ELF-1 (cell line): Measurements from ENCODE around the gene ZNF550.
"Not testable (repeated sequence)": the region's sequence is repeated elsewhere in the genome, so short reads cannot be mapped to it uniquely, and the experiment has no call there.

ENCODE experiments used
- DNase-seq: peaks from one replicate; pipeline ENCODE4 v3.0.0-alpha.2; 2016; ENCODE audit warnings: low read depth, low spot score

Gene ZNF550

DNA sequence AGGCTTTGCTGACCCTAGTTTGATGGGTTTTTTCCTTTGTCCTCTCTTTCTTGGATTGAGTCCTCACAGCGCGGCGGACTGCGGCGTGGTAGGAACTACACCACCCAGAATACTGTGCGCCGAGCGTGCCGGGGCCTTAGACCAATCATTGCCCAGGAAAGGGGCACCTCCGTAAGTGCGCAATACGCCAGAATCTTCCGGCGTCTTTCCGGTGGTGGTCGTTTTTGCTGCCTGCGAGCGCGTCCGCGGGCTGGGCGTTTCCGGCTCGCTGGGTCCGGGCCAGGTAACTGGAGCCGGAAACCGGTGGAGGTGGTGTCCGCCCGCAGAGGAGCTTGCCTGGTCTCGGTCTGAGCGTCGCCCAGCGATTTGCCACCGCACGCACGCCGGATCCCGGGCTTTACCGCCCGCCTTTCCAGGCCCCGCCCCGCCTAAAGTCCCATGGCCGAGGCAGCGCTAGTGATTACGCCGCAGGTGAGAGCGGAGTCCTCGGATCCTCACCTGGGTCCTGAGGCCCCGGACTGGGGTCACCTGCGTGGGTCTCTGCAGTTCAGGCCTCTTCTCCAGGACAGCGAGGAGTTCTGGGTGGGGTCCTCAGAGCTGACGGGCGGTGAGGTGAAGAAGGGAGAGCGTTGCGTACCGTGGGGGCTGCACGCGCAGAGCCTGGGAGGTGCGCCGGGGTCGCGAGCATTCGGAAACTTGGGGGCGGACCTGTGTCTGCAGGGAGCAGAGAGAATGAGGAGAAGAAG is 32.4 kb downstream of the ZNF550 start, which contains the start of gene ZNF549:
Gene ZNF549, plus strand, starts transcription at position 221 of the 746 bp plus-strand sequence. Its CDS starts 218 bp downstream, at position 439.
- peak; percentile 97 for DNase-seq

DNA sequence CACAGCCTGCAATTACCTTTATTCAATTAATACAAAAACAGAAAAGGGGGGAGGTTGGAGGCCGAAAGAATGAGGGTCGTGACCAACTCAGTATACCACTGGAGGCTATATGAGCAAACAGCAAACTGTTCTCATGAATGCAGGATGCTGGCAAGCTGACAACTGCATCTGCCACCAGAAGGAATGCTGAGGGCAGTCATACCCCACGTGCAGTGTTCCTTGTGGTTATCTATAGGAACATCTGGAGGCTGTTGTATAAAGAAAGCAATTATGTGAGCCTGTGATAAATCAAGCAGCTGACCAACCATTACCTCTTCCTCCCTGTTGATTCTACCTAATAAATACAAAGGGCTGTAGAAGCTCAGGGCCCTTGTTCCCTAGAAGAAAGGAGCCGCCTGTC is 41.6 kb downstream of the ZNF550 start:
- DNase-seq: not testable (repeated sequence)

DNA sequence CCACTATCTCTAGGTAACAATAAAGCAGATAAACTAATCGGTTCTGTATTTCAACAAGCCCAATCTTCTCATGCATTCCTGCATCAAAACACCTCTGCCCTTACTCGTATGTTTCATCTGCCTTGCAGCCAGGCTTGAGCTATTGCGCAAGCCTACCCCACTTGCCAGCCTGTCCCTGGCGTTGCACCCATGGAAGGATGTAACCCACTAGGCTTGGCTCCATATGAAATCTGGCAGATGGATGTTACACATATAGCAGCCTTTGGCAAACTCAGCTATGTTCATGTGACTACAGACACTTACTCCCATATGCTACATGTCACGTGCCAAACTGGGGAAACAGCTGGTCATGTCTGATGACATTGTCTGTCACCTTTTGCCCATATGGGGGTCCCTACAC is 44.4 kb downstream of the ZNF550 start:
- no peak for DNase-seq

DNA sequence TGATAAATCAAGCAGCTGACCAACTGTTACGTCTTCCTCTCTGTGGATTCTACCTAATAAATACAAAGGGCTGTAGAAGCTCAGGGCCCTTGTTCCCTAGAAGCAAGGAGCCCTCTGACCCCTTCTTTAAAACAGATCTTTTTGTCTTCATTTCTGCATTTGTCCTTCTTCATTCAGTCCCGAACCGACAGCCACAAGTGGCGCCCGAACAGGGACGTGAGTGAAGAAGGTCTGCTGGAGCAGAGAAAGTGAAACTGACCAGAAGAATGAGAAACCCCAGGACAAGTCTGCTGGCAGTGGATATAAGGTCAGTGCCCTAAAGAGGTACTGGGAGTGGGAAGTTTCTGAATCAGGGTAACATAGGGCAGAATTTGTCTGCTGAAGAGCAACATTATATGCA is 46.8 kb downstream of the ZNF550 start:
- no peak for DNase-seq

DNA sequence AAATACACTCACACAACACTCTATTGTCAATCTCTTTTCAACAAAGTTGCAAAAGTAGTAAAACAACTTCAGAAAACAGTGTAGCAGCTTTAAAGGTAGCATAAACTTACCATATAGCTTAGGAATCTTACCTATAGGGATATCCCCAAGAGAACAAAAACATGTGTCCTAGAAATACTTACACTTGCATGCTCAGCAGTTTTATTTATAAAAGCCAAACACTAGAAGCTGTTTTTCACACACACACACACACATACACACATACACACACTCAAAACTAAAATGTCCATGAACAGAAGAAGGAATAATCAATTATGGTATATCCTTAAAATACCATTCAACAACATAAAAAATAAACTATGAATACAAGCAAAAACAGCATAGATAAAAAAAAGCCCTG is 48.2 kb downstream of the ZNF550 start:
- no peak for DNase-seq

DNA sequence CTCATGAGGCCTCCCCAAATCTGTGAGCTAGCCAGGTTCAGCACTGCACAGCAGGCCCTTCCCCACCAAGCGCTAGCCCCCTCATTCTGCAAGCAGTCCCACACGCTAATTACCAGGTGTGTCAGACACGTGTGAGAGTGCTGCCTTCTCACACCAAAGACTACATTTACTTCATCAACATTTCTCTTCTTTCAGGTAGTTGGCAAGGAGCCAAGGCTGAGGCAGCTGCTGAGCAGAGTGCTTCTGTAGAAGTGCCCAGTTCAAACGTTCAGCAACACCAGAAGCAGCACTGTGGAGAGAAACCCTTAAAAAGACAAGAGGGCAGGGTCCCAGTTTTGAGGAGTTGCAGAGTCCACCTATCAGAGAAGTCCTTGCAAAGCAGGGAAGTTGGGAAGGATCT is 53.5 kb downstream of the ZNF550 start:
- no peak for DNase-seq

DNA sequence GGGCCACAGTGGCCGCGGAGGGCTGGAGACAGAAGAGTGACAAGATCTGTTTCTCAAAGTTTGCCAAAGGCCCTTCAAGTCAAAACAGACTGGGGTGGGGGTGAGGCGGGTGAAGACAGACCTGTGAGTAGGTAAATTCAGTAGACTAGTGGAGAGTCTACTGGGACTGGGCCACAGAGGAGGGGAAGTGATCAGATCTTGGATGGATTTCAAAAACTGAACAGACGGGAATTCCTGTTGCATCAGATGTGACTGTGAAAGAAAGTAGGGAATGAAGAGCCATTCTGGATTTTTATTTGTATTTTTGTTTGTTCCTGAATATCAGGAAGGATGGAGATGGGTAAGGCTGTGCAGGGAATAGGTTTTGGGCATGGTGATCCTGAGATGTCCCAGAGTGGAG is 59.3 kb downstream of the ZNF550 start:
- not testable (repeated sequence) for DNase-seq

DNA sequence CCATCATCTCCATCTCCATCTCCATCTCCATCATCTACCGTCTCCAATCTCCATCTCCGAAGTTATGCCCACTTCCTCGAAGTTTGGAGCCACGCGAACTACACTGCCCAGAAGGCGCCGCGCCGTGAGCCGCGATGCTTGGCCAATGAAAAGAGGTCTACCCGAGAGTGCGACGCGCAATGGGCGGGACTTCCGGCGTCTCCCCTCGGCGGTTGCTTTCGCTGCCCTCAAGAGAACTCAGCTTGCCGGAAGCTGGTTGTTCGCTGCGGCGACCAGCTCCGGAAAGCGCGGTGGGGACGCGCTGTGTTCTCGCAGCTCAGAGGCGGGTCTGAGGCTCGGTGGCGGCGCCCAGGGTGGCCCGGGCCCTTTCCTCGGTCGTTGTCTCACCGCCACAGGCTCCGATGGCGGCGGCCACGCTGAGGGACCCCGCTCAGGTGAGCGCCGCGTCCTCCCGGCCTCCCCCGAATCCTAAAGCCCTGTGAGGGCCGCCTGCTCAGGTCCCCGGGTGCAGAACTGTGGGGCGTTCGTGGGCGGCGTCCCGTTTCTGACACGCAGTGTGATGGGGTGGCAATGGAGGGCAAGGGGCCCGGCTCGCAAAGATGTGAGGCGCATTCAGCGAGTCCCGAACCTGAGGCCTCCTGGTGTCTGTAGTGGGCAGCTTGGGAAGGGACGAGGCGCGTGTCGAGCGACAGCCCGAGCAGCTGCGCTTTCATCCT is 59.8 kb downstream of the ZNF550 start, which contains the start of gene ZNF773:
Gene ZNF773, plus strand, starts transcription at position 259 of the 716 bp plus-strand sequence. Its CDS starts 143 bp downstream, at position 402.
- DNase-seq: peak; percentile 95

DNA sequence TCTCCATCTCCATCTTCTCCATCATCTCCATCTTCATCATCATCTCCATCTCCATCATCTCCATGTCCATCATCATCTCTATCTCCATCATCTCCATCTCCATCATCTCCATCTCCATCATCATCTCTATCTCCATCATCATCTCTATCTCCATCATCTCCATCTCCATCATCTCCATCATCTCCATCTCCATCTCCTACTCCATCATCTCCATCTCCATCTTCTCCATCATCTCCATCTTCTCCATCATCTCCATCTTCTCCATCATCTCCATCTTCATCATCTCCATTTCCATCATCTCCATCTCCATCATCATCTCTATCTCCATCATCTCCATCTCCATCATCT is 60.4 kb downstream of the ZNF550 start:
- DNase-seq: not testable (repeated sequence)

DNA sequence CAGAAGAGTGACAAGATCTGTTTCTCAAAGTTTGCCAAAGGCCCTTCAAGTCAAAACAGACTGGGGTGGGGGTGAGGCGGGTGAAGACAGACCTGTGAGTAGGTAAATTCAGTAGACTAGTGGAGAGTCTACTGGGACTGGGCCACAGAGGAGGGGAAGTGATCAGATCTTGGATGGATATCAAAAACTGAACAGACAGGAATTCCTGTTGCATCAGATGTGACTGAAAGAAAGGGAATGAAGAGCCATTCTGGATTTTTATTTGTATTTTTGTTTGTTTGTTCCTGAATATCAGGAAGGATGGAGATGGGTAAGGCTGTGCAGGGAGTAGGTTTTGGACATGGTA is 71.4 kb downstream of the ZNF550 start:
- not testable (repeated sequence) for DNase-seq

DNA sequence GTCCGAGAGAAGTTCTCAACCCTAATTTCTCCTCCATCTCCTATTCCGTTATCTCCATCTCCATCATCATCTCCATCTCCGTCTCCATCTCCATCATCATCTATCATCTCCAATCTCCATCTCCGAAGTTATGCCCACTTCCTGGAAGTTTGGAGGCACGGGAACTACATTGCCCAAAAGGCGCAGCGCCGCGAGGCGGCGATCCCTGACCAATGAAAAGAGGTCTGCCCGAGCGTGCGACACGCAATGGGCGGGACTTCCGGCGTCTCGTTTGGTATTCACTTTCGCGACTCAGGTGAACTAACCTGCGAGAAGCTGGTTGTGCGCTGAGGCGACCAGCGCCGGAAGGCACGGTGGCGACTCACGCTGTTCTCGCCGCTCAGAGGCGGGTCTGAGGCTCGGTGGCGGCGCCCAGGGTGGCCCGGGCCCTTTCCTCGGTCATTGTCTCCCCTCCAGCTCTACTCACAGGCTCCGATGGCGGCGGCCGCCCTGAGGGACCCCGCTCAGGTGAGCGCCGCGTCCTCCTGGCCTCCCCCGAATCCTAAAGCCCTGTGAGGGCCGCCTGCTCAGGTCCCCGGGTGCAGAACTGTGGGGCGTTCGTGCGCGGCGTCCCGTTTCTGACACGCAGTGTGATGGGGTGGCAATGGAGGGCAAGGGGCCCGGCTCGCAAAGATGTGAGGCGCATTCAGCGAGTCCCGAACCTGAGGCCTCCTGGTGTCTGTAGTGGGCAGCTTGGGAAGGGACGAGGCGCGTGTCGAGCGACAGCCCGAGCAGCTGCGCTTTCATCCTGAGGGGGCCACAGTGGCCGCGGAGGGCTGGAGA is 72.0 kb downstream of the ZNF550 start, which contains the start of gene ZNF419:
Gene ZNF419, plus strand, starts transcription at position 274 of the 822 bp plus-strand sequence. Its CDS starts 201 bp downstream, at position 475.
- peak; percentile 91 for DNase-seq
